GM13977 (cell line): ENCODE results near the gene SLC17A9.

Experiments used
- DNase-seq: peaks from one replicate; pipeline ENCODE4 v3.0.0; 2012; ENCODE audit warnings: low spot score
- in situ Hi-C: fragments of 300-500 bp; cut with MboI; formaldehyde crosslinking; loops from one replicate; pipeline ENCODE4 v1.12.0; 2022; ENCODE audit warnings: low sequenced_read_pairs, low pct_unique_long_range_greater_than_20kb, mixed read lengths, inconsistent platforms; ENCODE audit not compliant: unreplicated experiment
- TF ChIP-seq, protein P1 (sequence below): IDR thresholded peaks from 2 replicates; pipeline ENCODE4 v1.5.1; 2012; ENCODE audit warnings: mild to moderate bottlenecking, control low read depth; ENCODE audit not compliant: insufficient read depth; ENCODE audit errors: extremely low read depth, missing control alignments

The SLC17A9 gene

GRCh38 chr20:62914970-62915457, 37.5 kb upstream of the SLC17A9 start:
- TF ChIP-seq, protein P1, sequence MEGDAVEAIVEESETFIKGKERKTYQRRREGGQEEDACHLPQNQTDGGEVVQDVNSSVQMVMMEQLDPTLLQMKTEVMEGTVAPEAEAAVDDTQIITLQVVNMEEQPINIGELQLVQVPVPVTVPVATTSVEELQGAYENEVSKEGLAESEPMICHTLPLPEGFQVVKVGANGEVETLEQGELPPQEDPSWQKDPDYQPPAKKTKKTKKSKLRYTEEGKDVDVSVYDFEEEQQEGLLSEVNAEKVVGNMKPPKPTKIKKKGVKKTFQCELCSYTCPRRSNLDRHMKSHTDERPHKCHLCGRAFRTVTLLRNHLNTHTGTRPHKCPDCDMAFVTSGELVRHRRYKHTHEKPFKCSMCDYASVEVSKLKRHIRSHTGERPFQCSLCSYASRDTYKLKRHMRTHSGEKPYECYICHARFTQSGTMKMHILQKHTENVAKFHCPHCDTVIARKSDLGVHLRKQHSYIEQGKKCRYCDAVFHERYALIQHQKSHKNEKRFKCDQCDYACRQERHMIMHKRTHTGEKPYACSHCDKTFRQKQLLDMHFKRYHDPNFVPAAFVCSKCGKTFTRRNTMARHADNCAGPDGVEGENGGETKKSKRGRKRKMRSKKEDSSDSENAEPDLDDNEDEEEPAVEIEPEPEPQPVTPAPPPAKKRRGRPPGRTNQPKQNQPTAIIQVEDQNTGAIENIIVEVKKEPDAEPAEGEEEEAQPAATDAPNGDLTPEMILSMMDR = no peak
- in situ Hi-C loops = no loop called here
- DNase-seq = no peak

- TF ChIP-seq, protein P1 = no peak
- in situ Hi-C loops = no loop called here
- DNase-seq = no peak
Measured at GRCh38 chr20:62916703-62917476, 35.6 kb upstream of the SLC17A9 start.

DNA sequence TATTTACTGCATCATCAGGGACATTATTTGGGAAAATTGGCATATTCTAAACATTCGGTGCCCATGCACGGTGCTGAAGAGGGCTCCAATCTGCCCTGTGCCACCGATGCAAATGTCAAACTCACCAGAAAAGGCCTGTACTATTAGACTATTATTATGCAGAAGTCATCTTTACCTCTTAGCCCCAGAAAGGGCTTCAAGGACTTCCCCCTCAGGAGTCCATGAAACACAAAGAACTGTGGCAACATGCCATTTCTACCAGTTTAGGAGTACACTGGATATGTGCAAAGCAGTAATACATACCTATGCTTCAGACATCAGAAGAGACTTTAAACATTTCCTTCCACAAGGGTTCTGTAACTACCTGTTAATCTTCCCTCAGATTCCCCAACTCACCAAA, 34.8 kb upstream of the SLC17A9 start:
- in situ Hi-C loops = no loop called here
- DNase-seq = no peak
- TF ChIP-seq, protein P1 = no peak

DNA sequence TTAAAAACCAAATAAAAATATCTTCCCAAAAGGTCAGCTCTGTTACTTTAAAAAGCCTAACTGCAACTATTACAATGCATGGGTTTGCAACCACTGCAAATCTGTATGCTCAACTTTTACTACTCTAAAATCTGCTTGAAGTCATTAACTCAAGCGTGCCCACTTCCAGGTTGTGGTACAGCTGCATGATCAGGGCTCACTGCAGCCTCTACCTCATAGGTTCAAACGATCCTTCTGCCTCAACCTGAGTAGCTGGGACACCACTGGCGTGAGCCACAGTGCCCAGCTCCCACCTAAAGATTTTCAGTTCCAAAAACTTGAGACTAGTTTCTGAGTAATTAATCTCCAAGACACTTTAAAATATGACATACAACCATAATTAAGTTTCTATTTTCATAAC, 34.4 kb upstream of the SLC17A9 start:
- in situ Hi-C loops = no loop called here
- DNase-seq = no peak
- TF ChIP-seq, protein P1 = no peak

DNA sequence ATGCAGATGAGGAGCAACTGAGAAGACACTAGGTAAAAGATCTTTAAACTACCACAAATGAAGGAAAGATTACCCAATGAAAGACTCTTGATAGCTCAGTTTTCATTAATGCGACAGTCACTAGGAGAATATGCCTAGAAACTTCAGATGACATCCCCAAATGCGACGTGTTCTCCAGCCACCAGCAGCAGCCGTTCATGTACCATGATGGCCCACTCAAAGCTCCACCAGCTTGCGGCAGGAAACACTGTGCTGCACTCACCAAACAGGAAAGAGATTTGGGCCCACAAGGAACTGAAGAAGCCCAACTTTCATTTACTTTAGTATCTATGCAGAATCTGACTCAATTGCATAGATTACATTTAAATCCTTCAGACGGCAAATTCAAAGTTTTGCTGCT, 33.7 kb upstream of the SLC17A9 start:
- in situ Hi-C loops = no loop called here
- DNase-seq = no peak
- TF ChIP-seq, protein P1 = no peak

DNA sequence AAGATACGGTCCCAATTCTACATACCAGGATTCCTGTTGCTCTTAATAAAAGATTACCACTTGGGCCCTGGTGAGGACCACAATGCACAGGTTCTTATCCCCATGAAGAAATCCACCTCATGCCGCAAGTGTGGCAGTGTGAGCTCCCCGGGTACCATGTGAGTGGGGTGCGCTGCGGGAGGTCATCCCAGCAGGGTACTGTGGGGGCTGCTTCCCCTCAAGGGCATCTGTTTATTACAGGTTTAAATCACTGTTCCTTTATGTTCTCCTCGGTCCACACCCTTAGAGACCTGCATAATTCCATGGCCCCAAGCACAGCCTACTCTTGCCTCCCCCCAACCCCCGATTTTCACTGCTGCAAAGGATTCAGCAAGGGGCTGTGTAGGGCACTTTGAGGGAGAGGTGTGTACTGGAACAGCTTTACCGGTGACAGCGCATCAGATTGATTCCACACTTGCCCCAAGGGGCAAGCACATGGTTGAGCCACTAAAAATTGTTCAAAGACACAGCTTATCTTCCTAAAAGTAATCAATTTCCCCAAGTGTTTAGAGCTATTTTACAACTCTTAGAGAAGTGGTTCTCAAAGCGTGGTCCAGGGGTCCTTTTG, 32.4 kb upstream of the SLC17A9 start:
- TF ChIP-seq, protein P1 = no peak
- in situ Hi-C loops = no loop called here
- DNase-seq = no peak
